GM15510 (cell line): ENCODE measurements around the gene CCDC88C.

Experiments used
- POLR2A ChIP-seq: IDR thresholded peaks from 3 replicates; pipeline ENCODE4 v1.6.1; 2011; ENCODE audit warnings: borderline replicate concordance; ENCODE audit not compliant: insufficient read length; ENCODE audit errors: extremely low read depth

CCDC88C gene

DNA sequence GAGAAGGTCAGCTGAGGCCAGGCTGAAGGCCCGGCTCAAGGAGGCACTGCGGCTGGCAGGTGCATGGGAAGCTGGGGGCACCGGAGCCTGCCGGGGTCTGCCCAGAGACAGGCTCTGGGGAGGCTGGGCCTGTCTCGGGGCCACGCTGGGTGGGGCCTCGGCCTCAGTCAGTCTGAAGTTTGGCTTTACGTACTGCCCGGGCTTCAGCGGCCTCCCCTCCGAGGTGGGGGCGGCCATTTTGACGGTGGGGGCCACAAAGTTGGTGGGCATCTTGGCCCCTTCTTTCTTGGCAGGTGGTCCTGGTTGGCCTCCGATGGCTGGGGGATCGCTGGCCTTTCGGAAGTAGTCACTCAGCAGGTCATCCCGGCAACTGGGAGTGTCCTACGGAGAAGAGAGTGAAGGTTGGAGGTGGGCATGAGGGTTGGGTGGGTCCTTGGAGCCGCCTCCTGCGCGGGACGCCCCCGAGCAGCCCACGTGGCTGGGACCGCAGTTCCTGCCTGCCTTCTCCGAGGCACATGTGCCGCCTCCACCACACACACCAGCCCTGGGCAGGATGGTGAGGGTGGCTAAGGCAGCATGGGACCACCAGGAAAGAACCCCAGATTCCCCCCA, 144.2 kb downstream of the CCDC88C start:
- no peak for TF ChIP-seq POLR2A

DNA sequence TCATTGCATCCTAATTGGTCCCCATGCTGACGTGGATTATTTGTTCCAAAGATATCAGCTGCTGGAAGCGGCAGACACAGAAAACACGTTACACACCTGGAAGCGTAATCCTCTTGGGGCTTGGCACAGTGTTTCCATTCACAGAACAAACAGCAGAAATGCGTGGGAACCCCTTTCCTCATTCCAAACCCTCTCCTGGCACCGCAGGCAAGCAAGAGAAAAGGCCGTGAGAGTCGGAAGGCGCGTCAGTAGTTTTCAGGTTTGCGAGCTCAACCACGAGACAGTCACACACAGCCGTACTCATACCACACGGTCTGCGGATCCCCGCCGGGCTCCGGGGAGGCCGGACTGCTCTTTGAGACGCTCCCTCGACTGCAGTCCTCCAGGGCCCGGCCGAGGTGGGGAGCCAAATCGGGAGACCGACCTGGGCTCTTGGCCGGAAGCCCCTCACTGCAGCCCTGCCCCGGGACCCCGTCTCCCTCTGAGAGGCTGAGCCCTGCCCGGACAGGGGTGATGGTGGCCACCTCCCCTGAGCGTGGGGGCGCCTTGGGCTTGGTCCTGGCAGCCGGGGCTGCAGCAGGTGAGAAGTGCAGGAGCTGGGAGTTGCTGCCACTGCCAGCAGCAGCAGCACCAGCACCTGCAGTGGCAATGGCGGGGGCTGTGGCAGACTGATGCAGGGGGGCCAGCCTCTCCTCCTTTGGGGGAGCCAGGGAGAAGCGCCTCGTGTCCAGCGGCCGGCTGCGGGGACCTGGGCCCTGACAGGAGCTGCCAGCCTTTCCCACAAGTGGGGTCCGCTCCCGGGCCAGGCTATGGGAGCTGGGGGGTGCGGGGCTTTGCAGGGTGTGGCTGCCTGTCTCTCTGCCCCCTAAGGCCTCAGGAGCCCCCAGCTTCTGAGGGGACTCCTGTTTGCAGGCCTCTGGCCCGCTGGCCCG, 145.0 kb downstream of the CCDC88C start:
- TF ChIP-seq POLR2A: no peak

DNA sequence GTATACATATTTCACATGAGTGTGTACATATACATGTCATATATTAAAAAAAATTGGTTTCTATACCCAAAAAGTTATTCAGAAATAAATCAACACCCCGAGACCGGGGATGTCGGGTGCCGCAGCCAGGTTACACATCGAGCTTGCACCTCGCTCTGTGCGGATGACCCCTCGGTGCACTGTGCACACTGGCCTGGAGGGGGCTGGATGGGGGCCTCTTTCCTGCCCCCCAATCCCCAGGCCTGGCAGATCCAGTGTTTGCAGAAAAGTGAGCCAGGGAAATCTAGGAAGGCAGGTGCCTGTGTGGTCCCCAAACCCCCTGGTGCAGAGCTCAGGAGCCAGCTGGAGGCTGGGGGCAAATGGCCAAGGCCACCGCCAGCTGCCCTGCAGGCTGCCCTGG, 146.0 kb downstream of the CCDC88C start:
- TF ChIP-seq POLR2A: no peak

- TF ChIP-seq POLR2A: no peak
Observed at GRCh38 chr14:91270619-91271018, 147.0 kb downstream of the CCDC88C start.

- TF ChIP-seq POLR2A: no peak
Observed at GRCh38 chr14:91270188-91270587, 147.4 kb downstream of the CCDC88C start.

GRCh38 chr14:91269076-91269991, 148.3 kb downstream of the CCDC88C start:
- TF ChIP-seq POLR2A: no peak

DNA sequence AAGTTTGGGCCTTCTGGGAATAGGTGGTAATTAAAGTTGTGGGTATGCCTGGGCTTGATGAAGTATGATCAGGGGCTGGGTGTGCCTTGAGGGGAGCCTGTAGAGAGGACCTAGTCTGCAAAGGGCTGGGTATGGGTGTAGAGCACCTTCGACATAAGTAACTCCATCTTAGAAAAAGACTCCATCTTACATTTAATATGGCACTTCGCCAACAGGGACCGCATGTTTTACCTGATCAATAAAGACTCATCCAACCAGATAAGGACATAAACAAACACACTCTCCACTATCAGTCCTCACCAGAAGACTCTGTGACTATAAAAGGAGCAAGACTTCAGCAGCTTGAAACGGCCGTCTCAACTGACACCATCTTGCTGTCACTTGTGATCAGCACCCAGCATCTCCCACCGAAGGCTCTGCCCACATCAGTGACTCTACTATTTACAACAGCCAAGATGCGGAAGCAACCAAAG, 149.6 kb downstream of the CCDC88C start:
- TF ChIP-seq POLR2A: no peak

DNA sequence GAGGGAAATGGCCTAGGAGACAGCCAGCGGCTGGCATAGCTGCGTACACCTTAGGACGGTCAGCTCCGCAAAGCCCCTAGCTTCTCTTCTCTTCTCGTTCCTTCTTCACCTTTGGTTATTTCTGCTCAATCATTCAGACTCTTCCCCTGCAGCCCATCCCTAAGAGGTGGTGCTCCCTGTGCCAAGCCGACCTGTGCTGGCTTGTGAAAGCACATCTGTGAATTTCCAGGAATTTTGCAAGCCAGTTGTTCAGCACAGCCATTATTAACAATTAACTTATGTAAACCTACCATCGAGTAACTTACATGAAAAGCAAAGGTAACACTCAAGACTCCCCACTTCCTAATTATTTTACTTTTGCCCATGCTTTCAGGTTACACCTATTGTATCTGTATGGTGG, 152.2 kb downstream of the CCDC88C start:
- TF ChIP-seq POLR2A: no peak

- no peak for TF ChIP-seq POLR2A
Observed at GRCh38 chr14:91264151-91265150, 153.2 kb downstream of the CCDC88C start.

GRCh38 chr14:91263329-91263728, 154.3 kb downstream of the CCDC88C start:
- TF ChIP-seq POLR2A: no peak

DNA sequence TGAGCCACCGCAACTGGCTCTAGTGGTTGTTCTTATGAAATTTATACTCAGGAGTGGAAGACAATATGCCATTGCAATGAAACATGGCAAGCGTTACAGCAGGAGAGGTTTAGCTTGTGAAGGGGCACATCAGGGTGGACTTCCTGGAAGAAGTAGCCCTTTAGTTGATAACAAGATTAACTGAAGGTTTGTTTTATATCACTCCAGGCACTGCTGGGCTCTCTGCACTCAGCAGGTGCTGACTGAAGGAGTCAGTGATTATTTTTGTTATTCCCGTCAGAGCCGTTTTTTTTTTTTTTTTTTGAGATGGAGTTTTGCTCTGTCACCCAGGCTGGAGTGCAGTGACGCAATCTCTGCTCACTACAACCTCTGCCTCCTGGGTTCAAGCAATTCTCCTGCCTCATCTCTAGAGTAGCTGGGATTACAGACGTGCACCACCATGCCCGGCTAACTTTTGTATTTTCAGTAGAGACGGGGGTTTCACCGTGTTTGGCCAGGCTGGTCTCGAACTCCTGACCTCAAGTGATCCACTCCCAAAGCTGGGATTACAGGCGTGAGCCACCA, 155.6 kb downstream of the CCDC88C start:
- no peak for TF ChIP-seq POLR2A

- TF ChIP-seq POLR2A: no peak
Observed at GRCh38 chr14:91261115-91261514, 156.5 kb downstream of the CCDC88C start.

GRCh38 chr14:91258876-91259275, 158.7 kb downstream of the CCDC88C start:
- no peak for TF ChIP-seq POLR2A
